Upper lobe of left lung (tissue), 6 donors: ENCODE data around the gene SEMA3G. TPM values are rescaled to one million over a fixed set of nuclear protein-coding genes. Genes with fewer than 3 reads are reported as not detected.

ENCODE experiments used
- ATAC-seq, 2 donors: fragments of 200-7000 bp; cut with Tn5 transposase; one replicate each; pipeline ENCODE4 v1.9.1; 2022; ENCODE audit warnings: mild to moderate bottlenecking in 2 of 2, moderate library complexity in 2 of 2; ENCODE audit not compliant: low FRiP score in 2 of 2
- DNase-seq, 2 donors: peaks; one replicate each; pipeline ENCODE4 v3.0.0-alpha.2; 2019 to 2020
- H3K27ac ChIP-seq, 4 donors: fragments of 200-600 bp; sonication (generic); one replicate each; pipeline ENCODE4 v1.5.1; 2016 to 2019
- H3K27me3 ChIP-seq, 4 donors: fragments of 200-600 bp; sonication (generic); one replicate each; pipeline ENCODE4 v1.5.1; 2017 to 2019
- H3K36me3 ChIP-seq, 4 donors: fragments of 200-600 bp; sonication (generic); one replicate each; pipeline ENCODE4 v1.5.1; 2016 to 2019
- H3K4me1 ChIP-seq, 4 donors: fragments of 200-600 bp; sonication (generic); one replicate each; pipeline ENCODE4 v1.5.1; 2018 to 2019
- H3K4me3 ChIP-seq, 4 donors: fragments of 200-600 bp; sonication (generic); one replicate each; pipeline ENCODE4 v1.5.1; 2017 to 2019; ENCODE audit warnings: mild to moderate bottlenecking in 2 of 4, moderate library complexity in 1 of 4
- H3K9me3 ChIP-seq, 4 donors: fragments of 200-600 bp; sonication (generic); one replicate each; pipeline ENCODE4 v1.5.1; 2018 to 2019
- EP300 ChIP-seq, 4 donors: sonication (generic); formaldehyde crosslinking; IDR thresholded peaks; one replicate each; pipeline ENCODE4 v1.5.1; 2017; ENCODE audit warnings: antibody characterized with exemption in 4 of 4, control low read depth in 2 of 4
- POLR2A ChIP-seq, 4 donors: fragments of 450-650 bp; IDR thresholded peaks; one replicate each; pipeline ENCODE4 v1.5.1; 2016 to 2017; ENCODE audit warnings: antibody characterized with exemption in 4 of 4, mild to moderate bottlenecking in 2 of 4
- POLR2AphosphoS5 ChIP-seq, 2 donors: sonication (generic); formaldehyde crosslinking; IDR thresholded peaks; one replicate each; pipeline ENCODE4 v1.5.1; 2017; ENCODE audit warnings: antibody characterized with exemption in 2 of 2
- WGBS, 2 donors: methylation state at CpG; one replicate each; pipeline ENCODE4 v1.1.5; 2017 to 2018; 5-methylcytosine and 5-hydroxymethylcytosine counted together
- total RNA-seq, 6 donors: library from RNA; depleted of rRNA in 4 of 6; stranded (reverse); fragments of >200 nt in 4 of 6; gene quantifications; one replicate each; pipeline versions ENCODE4 v1.1.0 to v1.2.1, GENCODE V29; 2016 to 2021
- TF ChIP-seq, protein P1 (sequence below), 6 experiments: fragments of 450-650 bp in 4 of 6; fragments of 200-600 bp in 2 of 6; sonication (generic) in 2 of 6; IDR thresholded peaks; one replicate each; pipeline ENCODE4 v1.5.1; 2016 to 2019; ENCODE audit warnings: antibody characterized with exemption in 6 of 6
- donor health status: DM: no; HTN: no; CAD: no; lungs with moderate emphysema.
- donor health status: DM: no; HTN: yes; CAD: no; lungs with severe emphysema.

SEMA3G gene
- total RNA-seq, 6 donors from 2014 or later = 5.1 to 69.0 (median 20.7) TPM

DNA sequence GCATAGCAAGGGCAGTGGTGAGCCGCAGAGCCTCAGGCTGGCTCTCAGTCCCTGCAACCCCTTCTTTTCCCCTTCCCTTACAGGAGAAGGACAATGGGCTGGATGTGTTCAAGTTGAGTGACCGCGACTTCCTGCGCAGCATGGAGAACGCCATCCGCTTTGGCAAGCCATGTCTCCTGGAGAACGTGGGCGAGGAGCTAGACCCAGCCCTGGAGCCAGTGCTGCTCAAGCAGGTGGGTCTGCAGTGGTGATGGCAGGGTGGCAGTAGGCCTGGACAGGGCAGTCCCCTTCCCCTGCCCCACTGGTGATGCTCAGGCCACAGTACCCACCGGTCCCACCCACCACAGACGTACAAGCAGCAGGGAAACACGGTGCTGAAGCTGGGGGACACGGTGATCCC is 53.8 kb downstream of the SEMA3G start:
- TF ChIP-seq, protein P1, sequence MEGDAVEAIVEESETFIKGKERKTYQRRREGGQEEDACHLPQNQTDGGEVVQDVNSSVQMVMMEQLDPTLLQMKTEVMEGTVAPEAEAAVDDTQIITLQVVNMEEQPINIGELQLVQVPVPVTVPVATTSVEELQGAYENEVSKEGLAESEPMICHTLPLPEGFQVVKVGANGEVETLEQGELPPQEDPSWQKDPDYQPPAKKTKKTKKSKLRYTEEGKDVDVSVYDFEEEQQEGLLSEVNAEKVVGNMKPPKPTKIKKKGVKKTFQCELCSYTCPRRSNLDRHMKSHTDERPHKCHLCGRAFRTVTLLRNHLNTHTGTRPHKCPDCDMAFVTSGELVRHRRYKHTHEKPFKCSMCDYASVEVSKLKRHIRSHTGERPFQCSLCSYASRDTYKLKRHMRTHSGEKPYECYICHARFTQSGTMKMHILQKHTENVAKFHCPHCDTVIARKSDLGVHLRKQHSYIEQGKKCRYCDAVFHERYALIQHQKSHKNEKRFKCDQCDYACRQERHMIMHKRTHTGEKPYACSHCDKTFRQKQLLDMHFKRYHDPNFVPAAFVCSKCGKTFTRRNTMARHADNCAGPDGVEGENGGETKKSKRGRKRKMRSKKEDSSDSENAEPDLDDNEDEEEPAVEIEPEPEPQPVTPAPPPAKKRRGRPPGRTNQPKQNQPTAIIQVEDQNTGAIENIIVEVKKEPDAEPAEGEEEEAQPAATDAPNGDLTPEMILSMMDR (IDR thresholded peaks at IDR 0.05) = no peak
- TF ChIP-seq EP300 (IDR thresholded peaks at IDR 0.05) (no peak), POLR2A (IDR thresholded peaks at IDR 0.05) (no peak), POLR2AphosphoS5 (IDR thresholded peaks at IDR 0.05) (no peak)
- DNase-seq (no peak), ATAC-seq (no peak)
- Histone ChIP-seq H3K4me1 (no peaks in the 10 kb centered on the region), H3K27me3 (no peaks in the 10 kb centered on the region), H3K36me3 (peaks cover 0 to 45% (median 28%) of the 10 kb centered on the region in 4 donors), H3K27ac (no peak overlapping the region), H3K4me3 (no peak overlapping the region), H3K9me3 (no peaks in the 10 kb centered on the region)
- 96% methylated on average over 10 to 12 of the region's 12 CpGs for WGBS, 2 donors

DNA sequence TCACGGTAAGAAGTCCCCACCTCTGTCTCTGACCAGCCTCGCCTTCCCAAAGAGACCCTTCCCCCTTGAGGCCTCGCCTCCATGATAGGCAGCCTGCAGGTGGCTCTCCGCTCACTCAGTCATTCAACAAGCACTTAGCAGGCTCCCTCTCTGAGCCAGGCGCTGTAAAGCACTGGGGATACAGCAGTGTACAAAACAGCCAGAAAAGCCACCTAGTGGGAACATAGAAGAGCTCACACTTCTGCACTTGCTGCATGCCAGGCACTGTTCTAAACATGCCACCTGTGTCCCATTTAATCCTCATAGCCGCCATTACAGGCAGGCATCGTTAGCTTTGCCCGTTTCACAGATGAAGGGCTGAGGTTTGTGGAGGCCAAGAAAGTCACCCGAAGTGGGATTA is 56.0 kb downstream of the SEMA3G start:
- WGBS, 2 donors = 94 to 95% methylated on average over 9 of the region's 9 CpGs
- no peak overlapping the region for H3K4me3 ChIP-seq
- no peaks in the 10 kb centered on the region for H3K4me1 ChIP-seq
- H3K36me3 ChIP-seq = peaks cover 0 to 41% (median 26%) of the 10 kb centered on the region in 4 donors
- no peak overlapping the region for H3K27ac ChIP-seq
- DNase-seq (no peak), ATAC-seq (no peak)
- H3K27me3 ChIP-seq = no peaks in the 10 kb centered on the region
- TF ChIP-seq, protein P1 (IDR thresholded peaks at IDR 0.05) = no peak
- no peak for TF ChIP-seq POLR2AphosphoS5 (IDR thresholded peaks at IDR 0.05)
- no peak for TF ChIP-seq EP300 (IDR thresholded peaks at IDR 0.05)
- no peak for TF ChIP-seq POLR2A (IDR thresholded peaks at IDR 0.05)
- no peaks in the 10 kb centered on the region for H3K9me3 ChIP-seq

DNA sequence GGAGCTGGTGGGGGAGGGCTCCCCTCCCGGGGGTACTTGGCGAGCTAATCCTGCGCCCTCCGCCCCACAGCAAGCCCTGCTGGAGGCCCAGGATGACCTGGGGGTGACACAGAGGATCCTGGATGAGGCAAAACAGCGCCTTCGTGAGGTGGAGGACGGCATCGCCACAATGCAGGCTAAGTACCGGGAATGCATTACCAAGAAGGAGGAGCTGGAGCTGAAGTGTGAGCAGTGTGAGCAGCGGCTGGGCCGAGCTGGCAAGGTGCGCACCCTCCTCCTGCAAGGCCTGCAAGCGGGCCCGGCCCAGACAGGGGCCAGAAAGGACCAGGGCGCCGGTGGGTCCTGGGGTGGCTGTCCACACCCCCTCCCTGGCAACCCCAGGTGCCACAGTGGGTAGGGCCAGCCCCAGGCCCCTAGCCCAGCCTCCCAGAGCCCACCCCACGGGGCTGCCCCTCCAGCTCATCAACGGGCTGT is 56.5 kb downstream of the SEMA3G start:
- Histone ChIP-seq H3K4me1 (no peaks in the 10 kb centered on the region), H3K27me3 (no peaks in the 10 kb centered on the region), H3K9me3 (no peaks in the 10 kb centered on the region), H3K4me3 (no peak overlapping the region), H3K36me3 (peaks cover 0 to 36% (median 23%) of the 10 kb centered on the region in 4 donors), H3K27ac (no peak overlapping the region)
- WGBS, 2 donors = 85 to 88% methylated on average over 14 to 16 of the region's 18 CpGs
- DNase-seq (no peak), ATAC-seq (no peak)
- TF ChIP-seq POLR2AphosphoS5 (IDR thresholded peaks at IDR 0.05) (no peak), POLR2A (IDR thresholded peaks at IDR 0.05) (no peak), EP300 (IDR thresholded peaks at IDR 0.05) (no peak)
- TF ChIP-seq, protein P1 (IDR thresholded peaks at IDR 0.05) = no peak

DNA sequence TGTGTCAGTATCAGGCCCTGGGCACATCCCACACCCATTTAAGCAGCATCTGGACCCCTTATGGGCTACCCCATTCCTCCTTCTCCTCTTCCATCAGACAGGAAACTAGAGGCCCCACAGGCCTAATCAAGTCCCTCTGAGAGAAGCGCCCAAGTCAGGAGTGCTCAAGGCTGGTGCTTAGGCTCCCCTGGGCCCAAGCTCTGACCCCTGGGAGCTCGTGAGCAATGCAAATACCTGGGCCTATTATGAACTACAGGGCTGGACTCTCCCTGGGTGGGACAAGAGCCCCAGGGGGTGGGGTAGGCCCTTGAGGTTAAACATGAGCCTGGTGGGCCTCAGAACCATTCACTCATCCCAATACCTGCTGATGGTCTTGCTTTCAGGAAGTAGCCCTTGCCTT is 57.4 kb downstream of the SEMA3G start:
- H3K4me1 ChIP-seq = no peaks in the 10 kb centered on the region
- 92 to 100% methylated on average over 2 of the region's 2 CpGs for WGBS, 2 donors
- H3K27me3 ChIP-seq = no peaks in the 10 kb centered on the region
- TF ChIP-seq POLR2AphosphoS5 (IDR thresholded peaks at IDR 0.05) (no peak), EP300 (IDR thresholded peaks at IDR 0.05) (no peak)
- no peaks in the 10 kb centered on the region for H3K9me3 ChIP-seq
- H3K36me3 ChIP-seq = peaks cover 0 to 28% (median 15%) of the 10 kb centered on the region in 4 donors
- DNase-seq (no peak), ATAC-seq (no peak)
- H3K27ac ChIP-seq = no peak overlapping the region
- no peak overlapping the region for H3K4me3 ChIP-seq

GRCh38 chr3:52385157-52385556 is 59.7 kb downstream of the SEMA3G start:
- ATAC-seq (no peak), DNase-seq (no peak)
- Histone ChIP-seq H3K4me3 (no peak overlapping the region), H3K4me1 (no peaks in the 10 kb centered on the region), H3K27me3 (no peaks in the 10 kb centered on the region), H3K36me3 (peaks cover 0 to 12% (median 7%) of the 10 kb centered on the region in 4 donors), H3K27ac (no peak overlapping the region), H3K9me3 (no peaks in the 10 kb centered on the region)
- 78 to 87% methylated on average over 4 to 10 of the region's 10 CpGs for WGBS, 2 donors
- TF ChIP-seq, protein P1 (IDR thresholded peaks at IDR 0.05) = peak in 1 of 6 experiments; percentile 20
- TF ChIP-seq POLR2AphosphoS5 (IDR thresholded peaks at IDR 0.05) = no peak
